ENCODE results near the gene EFNA3. TPM values are rescaled to one million over a fixed set of nuclear protein-coding genes. Genes with fewer than 3 reads are reported as not detected.
A peak's percentile ranks its signal among the peaks of the same experiment; 100 is the strongest.

The EFNA3 gene
- polyA plus RNA-seq, 3 donors, result 0.45 to 1.7 (median 0.92) TPM

- WGBS (ENCODE audit: insufficient coverage), result 98% methylated on average over 6 of the region's 8 CpGs
- peaks cover 3 to 4% of the 10 kb centered on the region in 2 donors for H3K36me3 Mint-ChIP-seq
- DNase-seq, result no peak
- no peaks in the 10 kb centered on the region for H3K9me3 Mint-ChIP-seq
- H3K4me1 Mint-ChIP-seq, result peaks cover 36% of the 10 kb centered on the region
- no peak overlapping the region for H3K4me3 Mint-ChIP-seq
- Histone ChIP-seq H4K20me1 (ENCODE audit: insufficient read depth, low read length) (peaks cover 25% of the 10 kb centered on the region), H3K4me2 (replicated peaks; ENCODE audit: extremely low read depth, low read length, poor library complexity, severe bottlenecking) (no peak overlapping the region), H3K9me3 (replicated peaks in 1 of 2; ENCODE audit: control insufficient read depth in 1 of 2, insufficient read depth in 1 of 2, low read length in 2 of 2) (no peaks in the 10 kb centered on the region), H3K4me1 (ENCODE audit: control insufficient read depth in 1 of 2, insufficient read depth in 2 of 2, low read length in 2 of 2) (peaks cover 31 to 50% of the 10 kb centered on the region in 2 donors), H3K4me3 (replicated peaks in 1 of 3; ENCODE audit: low read depth in 2 of 3, low read length in 3 of 3) (no peak overlapping the region), H2AFZ (ENCODE audit: insufficient read depth, low read depth, low read length, poor library complexity, severe bottlenecking) (no peak overlapping the region), H3K9ac (ENCODE audit: insufficient read depth, low read length, poor library complexity, severe bottlenecking) (no peak overlapping the region), H3K27me3 (ENCODE audit: control insufficient read depth in 2 of 2, insufficient read depth in 2 of 2, low read length in 2 of 2) (no peaks in the 10 kb centered on the region), H3K36me3 (replicated peaks in 1 of 2; ENCODE audit: control insufficient read depth in 1 of 2, insufficient read depth in 2 of 2, low read length in 2 of 2) (peaks cover 3% of the 10 kb centered on the region in 2 donors), H3K27ac (ENCODE audit: low read depth in 1 of 2, low read length in 2 of 2) (no peak overlapping the region), H3K79me2 (ENCODE audit: insufficient read depth, low read length) (peaks cover 15% of the 10 kb centered on the region)
- peaks cover 0 to 7% (median 4%) of the 10 kb centered on the region in 3 donors for H3K27me3 Mint-ChIP-seq (ENCODE audit: low read depth in 3 of 3)
- H3K27ac Mint-ChIP-seq, result no peak overlapping the region
- TF ChIP-seq CTCF (IDR thresholded peaks at IDR 0.05), result no peak
- intact Hi-C loops (cut with micrococcal nuclease), result loop anchor here in 1 of 2 donors (5.0 kb wide), 1 partner anchor 76 kb away; the partner anchor contains the start of genes CKS1B and SHC1
Measured at GRCh38 chr1:155048449-155049334, 29.9 kb upstream of the EFNA3 start.

GRCh38 chr1:155049651-155050559 is 28.7 kb upstream of the EFNA3 start:
- Mint-ChIP-seq H3K27ac (peak overlapping the region in 3 of 7 donors; percentile 14 to 89 (median 48)), H3K36me3 (peaks cover 12 to 13% of the 10 kb centered on the region in 2 donors), H3K27me3 (ENCODE audit: low read depth in 3 of 3) (peaks cover 0 to 5% (median 1%) of the 10 kb centered on the region in 3 donors), H3K4me3 (peak overlapping the region; percentile 82 to 84), H3K4me1 (peaks cover 30% of the 10 kb centered on the region), H3K9me3 (no peaks in the 10 kb centered on the region)
- Histone ChIP-seq H3K9ac (ENCODE audit: insufficient read depth, low read length, poor library complexity, severe bottlenecking) (no peak overlapping the region), H3K36me3 (replicated peaks in 1 of 2; ENCODE audit: control insufficient read depth in 1 of 2, insufficient read depth in 2 of 2, low read length in 2 of 2) (peaks cover 15% of the 10 kb centered on the region in 2 donors), H3K27me3 (ENCODE audit: control insufficient read depth in 2 of 2, insufficient read depth in 2 of 2, low read length in 2 of 2) (no peaks in the 10 kb centered on the region), H3K9me3 (replicated peaks in 1 of 2; ENCODE audit: control insufficient read depth in 1 of 2, insufficient read depth in 1 of 2, low read length in 2 of 2) (no peaks in the 10 kb centered on the region), H3K4me1 (ENCODE audit: control insufficient read depth in 1 of 2, insufficient read depth in 2 of 2, low read length in 2 of 2) (peaks cover 28 to 46% of the 10 kb centered on the region in 2 donors), H3K79me2 (ENCODE audit: insufficient read depth, low read length) (peaks cover 20% of the 10 kb centered on the region), H3K4me2 (replicated peaks; ENCODE audit: extremely low read depth, low read length, poor library complexity, severe bottlenecking) (peak overlapping the region; percentile 100), H2AFZ (ENCODE audit: insufficient read depth, low read depth, low read length, poor library complexity, severe bottlenecking) (peak overlapping the region; percentile 95), H3K27ac (ENCODE audit: low read depth in 1 of 2, low read length in 2 of 2) (no peak overlapping the region), H3K4me3 (replicated peaks in 1 of 3; ENCODE audit: low read depth in 2 of 3, low read length in 3 of 3) (peak overlapping the region; percentile 1 to 96 (median 84)), H4K20me1 (ENCODE audit: insufficient read depth, low read length) (peaks cover 34% of the 10 kb centered on the region)
- DNase-seq, result no peak
- intact Hi-C loops (cut with micrococcal nuclease), result loop anchor here (5.0 kb wide), 4 partner anchors 37 to 78 kb away; partner anchors contain the start of genes CKS1B (in 1 of the 2), SHC1 (in 1 of the 2) and ZBTB7B (in 1 of the 2)
- 24% methylated on average over 7 of the region's 10 CpGs for WGBS (ENCODE audit: insufficient coverage)
- no peak for TF ChIP-seq CTCF (IDR thresholded peaks at IDR 0.05)

Data from CD14-positive monocyte (primary cell).